Activated CD4-positive, alpha-beta T cell treated with anti-CD3 and anti-CD28 coated beads, Interleukin-2, amount 50 U/mL, for 16 hours (primary cell): Measurements from ENCODE around the gene LRRC14B.
"Not testable (repeated sequence)": the region's sequence is repeated elsewhere in the genome, so short reads cannot be mapped to it uniquely, and the experiment has no call there.

Experiments used
- DNase-seq: peaks from one replicate; pipeline ENCODE4 v3.0.0-alpha.2; 2020

LRRC14B gene

DNA sequence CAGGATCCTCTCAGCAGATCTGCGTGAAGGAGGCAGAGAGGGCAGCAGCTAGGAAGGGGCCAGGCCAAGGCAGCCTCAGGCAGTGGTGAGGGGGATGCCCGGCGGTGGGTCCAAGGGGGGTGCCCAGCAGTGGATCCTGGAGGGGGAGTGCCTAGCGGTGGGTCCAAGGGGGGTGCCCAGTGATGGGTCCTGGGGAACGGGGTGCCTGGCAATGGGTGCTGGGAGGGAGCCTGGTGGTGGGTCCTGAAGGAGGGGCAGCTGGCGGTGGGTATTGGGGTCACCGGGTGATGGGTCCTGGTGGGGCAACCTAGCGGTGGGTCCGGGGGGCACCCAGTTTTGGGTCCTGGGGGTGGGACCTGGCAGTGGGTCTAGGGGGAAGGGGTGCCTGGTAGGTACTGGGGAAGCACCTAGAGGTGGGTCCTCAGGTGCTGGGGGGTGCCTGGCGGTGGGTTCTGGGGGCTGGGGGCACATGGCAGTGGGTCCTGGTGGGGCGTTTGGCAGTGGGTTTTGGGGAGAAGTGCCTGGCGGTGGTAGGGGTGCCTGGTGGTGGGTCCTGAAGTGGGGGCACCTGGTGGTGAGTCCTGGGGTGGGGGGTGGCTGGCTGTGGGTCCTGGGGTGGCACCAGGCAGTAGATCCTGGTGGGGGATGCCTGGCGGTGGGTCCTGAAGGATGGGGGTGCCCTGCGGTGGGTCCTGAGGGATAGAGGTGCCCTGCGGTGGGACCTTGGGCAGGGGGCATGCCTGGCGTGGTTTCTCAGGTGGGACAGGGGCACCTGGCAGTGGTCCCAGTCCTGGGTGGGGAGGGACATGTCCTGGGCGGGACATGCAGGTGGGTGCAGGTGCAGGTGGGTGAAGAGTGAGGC lies 1.9 kb downstream of the LRRC14B start:
- DNase-seq, result no peak

DNA sequence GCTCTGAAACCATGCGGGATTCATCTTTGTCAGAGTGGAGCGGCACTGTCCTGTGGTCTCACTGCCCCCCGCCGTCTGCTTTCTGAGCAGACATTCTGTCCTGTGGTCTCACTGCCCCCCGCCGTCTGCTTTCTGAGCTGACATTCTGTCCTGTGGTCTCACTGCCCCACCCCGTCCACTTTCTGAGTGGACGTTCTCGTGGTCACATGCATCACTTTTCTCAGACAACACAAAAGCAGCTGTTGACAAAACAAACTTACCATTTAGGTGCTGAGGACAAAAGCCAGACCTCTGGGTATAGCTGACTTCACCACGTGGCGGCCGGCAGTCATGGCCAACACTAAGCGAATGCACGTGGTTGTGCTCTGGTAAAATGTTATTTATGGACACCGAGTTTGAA lies 2.8 kb downstream of the LRRC14B start:
- no peak for DNase-seq

DNA sequence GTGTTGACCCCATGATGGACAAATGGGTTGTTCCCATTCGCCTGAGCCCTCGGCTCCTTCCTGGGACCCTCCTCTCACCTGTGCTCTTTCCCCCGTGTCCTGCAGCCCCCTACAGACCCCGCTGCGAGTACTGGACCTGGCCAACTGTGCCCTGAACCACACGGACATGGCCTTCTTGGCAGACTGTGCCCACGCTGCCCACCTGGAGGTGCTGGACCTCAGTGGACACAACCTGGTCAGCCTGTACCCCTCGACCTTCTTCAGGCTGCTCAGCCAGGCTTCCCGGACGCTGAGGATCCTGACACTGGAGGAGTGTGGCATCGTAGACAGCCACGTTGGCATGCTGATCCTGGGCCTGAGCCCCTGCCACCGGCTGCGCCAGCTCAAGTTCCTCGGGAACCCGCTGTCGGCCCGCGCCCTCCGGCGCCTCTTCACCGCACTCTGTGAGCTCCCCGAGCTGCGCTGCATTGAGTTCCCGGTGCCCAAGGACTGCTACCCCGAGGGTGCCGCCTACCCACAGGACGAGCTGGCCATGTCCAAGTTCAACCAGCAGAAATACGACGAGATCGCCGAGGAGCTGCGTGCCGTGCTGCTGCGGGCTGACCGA lies 3.4 kb downstream of the LRRC14B start:
- no peak for DNase-seq

DNA sequence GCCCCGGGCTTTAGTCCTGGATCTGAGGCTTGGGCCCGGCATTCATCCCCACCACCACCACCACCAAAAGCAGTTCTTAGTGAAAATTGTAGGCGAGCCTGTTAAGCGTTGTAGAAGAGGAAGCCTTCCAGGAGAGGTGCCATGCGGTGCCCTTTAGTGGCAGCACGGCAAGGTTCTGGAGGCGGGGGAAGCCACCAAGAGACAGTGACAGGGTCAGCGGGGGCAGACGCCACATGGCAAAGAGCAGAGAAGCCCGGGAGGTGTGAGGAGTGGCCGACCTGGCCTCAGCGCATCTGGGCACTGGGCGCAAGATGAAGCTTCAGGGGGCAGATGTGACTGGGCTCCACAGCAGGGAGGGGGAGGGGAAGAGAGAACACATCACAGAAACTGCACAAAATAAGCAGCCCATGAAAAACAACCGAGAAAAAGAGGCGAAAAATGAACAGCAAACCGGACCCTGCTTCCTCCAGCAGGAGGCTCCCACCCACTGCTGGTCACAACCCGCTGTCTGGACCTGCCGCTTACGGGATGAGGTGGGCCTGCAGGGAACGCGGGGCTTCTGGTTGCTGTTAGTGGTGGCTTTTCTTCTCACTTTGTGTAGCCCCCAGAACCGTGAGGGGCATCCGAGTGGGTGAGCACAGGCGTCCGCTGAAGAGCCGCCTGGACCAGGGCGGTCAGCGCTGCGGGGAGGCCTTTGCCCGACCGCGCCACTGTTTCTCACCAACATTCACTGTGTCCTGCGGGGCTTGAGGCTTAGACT lies 4.3 kb downstream of the LRRC14B start:
- no peak for DNase-seq

DNA sequence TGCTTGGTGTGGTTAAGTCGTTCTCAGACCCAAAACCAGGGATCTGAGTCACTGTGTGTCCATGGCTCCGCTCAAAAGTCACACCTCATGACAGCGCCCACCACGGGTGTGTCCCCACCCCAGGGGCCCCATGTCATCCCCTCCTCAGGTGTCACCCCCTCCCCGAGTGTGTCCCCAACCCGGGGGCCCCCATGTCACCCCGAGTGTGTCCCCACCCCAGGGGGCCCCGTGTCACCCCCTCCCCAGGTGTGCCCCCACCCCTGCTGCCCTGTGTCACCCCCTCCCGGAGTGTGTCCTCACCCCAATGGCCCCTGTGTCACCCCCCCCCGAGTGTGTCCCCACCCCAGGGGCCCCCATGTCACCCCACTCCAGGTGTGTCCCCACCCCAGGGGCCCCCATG lies 5.1 kb downstream of the LRRC14B start:
- DNase-seq, result no peak

DNA sequence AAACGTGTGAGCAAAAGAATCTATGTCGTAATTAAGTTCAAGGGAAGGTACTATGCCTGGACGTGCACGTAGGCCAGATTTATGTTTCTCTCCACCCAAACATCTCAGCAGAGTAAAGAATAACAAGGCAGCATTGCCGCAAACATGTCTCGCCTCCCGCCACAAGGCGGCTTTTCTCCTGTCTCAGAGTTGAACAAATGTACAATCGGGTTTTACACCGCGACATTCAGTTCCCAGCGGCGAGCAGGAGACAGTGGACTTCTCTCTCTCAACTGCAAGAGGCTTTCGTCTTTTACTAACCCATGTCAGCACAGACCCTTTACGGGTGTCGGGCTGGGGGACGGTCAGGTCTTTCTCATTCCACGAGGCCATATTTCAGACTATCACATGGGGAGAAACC lies 5.7 kb downstream of the LRRC14B start:
- DNase-seq, result not testable (repeated sequence)

DNA sequence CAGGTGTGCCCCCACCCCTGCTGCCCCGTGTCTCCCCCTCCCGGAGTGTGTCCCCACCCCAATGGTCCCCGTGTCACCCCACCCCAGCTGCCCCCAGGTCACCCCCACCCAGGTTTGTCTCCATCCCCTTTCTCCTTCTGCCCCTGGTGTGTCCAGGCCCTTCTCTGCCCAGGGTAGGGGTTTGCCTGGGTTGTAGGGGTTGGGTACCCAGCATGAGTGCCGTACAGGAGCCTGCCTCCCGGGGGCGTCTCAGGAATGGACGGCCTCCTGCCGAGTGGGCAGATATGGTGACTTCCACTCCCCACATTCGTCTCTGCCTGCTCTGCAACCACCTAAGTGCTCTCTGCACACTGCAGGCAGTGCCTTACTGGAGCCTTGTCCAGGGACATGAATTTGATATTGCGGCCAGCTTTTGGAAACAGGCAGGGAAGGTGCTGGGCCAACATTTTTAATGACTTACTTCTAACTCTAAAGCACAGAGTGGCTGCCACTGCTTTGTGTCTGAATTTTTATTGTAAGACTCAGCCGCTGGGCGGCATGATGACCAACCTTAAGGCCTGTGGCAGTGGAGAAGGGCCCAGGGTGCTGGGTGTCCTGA lies 6.7 kb downstream of the LRRC14B start:
- no peak for DNase-seq

DNA sequence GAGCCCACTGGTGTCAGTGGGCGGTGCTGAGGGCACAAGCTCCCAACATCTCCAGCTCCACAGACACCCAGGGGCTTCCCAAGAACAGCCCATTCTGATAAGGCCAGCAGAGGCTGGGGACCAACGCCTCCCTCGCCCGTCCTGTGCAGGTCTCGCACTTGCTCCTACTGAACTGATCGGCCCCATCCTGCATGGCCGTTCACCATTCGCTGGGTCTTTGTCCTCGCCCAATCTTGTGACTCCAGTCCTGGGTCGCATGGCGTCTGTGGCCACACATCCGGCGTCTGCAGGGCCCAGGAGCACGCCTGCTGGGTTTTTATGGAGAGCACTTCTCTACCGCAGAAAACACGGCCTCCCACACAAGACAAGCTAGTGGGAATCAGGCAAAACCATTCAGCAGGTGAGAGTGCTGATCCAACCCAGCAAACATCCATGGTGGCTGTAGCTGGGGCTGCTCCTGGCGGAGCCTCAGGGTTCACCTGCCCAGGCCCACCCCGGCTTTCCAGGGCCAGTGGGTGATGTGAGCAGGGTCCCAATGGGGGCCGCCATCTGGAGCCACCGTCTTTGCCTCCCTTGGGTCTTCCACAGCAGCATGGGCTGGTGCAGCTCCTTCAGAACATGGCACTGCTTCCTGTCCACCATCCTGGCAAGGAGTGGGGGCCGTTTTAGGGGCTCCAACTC lies 7.4 kb downstream of the LRRC14B start:
- DNase-seq, result no peak

DNA sequence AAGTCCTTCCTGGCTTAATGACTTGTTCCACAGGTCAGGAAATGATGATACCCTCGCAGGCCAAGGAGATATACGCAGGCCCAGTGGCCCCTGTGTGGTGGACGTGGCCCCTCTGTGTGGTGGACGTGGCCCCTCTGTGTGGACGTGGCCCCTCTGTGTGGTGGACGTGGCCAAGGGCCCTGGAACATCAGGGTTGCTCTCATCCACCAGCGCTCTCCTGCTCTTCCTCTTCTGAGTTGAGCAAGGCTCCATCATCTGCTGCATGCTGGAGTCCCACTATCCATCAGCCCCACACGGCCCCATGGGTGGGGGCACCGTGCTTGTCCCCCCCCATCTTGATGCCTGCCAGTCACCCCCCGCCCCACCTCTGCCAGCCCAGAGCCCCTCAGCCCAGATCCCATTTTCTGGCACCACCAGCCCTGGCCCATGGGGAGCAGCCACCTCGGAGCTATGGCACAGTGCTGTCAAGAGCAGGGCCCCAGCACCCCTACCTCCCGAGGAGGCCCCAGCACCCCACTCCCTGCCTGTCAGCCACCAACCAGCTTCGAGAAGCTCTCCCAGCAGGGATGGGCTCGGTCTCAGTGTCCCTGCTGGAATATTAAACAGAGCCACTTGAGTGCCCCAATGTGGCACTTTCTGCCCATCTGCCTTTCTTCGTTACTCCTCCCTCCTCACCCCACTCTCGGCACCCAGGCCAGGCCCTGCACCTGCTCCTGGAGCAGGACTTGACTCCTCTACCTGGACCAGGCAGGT lies 8.1 kb downstream of the LRRC14B start:
- no peak for DNase-seq

DNA sequence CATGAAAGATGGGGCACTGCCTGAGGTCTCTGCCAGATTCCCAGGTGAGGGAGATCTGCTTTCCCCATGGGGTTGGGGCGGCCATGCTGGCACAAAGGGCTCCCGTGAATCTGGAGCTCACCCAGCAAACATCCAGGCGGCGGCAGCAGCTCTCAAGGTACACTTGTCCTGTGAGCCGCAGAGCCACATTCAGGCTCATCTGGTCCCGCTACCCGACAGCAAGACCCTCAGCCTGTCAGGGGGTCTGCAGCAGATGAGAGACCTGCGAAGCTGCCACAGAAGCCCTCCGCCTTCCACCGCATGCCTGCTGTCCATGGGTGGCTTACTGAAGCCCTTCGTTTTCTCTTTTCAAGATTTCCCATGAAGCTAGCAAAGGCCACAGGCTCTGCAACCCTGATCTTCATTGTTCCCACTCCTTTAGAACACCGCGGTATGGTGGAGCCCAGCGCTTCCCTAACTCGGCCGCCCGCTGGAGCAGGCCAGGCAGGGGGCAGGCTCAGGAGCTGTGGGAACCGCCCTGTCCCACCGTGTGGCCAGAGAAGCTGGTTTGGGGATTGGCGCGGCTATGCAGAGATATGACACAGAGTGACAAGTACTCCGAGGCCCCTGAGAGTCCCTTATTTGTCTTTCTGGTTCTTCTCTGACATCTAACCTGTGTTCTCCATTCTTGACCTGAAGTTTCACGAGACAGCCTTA lies 8.8 kb downstream of the LRRC14B start:
- no peak for DNase-seq

DNA sequence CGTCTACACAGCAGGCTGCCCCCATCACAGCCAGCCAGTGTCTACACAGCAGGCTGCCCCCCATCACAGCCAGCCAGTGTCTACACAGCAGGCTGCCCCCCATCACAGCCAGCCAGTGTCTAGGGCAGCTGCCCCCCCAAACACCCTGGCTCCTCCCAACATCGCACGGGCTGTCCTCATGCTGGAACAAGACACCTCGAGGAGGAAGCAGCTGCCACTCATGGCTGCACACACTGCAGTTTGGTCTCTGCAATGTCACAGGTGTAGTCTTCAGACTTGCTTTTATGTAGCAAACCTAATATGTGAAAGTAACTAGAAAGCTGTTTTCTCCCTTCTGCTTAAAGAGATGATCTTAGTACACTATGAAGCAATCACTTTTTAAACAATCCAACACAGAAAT lies 9.7 kb downstream of the LRRC14B start:
- DNase-seq, result no peak

DNA sequence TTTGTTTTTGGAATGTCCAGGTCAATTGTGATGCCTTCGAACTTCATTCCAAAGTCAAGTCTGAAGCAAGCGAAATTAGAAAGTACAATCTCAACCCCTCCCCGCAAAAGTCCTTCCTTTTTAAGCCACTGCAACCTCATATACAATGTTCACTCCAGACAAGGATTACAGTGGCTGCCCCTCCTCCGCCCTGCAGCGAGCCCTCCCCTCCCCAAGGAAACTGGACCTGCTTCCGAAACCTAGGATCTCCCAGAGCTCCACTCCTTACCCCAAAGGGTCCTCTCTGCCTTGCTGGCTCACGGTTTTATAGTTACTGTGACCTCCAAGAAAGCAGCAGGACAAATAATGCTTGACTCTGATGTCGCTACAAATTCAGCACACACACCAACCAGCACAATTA lies 10.4 kb downstream of the LRRC14B start:
- no peak for DNase-seq

DNA sequence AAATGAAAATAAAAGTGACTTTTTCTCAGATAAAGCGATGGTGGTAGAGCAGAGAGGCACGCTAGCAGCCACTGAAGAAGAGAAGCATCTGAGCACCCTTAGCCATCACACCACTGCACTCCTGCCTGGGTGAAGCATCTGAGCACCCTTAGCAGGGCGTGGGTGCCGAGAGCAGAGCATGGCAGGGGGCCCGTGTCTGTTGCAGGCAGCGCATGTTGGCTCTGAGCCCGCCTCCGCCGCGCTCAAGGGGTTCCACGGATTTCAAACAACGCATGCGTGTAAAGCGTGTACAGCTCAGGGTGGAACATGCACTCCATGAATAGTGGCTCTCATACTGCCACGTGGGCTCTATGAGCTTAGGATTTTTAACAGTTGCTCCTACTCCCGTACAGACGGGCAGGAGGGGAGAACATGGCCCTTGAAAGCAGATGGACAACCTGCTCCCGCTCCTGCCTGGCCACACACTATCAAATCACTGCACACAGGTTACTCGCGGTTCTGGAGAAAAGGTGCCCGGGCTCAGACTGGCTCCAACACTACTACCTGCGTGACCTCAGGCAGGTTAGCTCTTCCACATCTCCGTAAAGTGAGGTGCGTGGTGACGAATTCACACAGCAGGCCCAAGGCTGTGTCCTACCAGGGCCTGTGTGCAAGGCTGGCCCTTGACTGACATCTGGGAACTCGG lies 12.1 kb downstream of the LRRC14B start:
- DNase-seq, result no peak

DNA sequence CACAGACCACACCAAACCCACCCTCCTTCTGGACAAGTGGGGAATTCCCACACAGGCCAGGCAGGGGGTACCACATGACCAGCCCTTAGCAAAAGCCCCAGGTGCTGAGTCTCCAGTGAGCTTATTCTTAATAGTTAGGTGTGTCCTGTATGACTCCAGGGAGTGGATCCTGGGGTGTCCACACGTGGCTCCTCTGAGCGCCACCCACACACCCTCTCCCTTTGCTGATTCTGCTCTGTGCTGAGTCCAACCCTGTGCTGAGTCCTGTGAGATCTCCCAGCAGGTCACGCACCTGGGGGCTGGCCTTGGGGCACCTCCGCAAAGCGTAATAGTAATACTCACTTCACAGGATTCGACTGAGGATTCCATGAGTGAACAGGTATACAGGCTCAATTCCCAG lies 12.7 kb downstream of the LRRC14B start:
- no peak for DNase-seq

DNA sequence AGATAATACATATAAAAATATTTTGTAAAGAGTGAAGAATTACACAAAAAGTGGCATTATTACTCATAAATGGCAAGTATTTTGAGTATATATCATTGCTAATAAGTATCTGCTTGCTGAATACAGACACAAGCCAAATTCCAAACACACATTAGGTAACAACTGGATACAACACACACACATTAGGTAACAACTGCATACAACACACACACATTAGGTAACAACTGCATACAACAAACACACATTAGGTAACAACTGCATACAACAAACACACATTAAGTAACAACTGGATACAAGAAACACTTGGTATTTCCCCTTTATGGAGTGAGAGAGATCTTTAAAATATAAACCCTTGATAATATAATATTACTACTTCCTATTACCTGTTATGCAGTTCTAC lies 13.2 kb downstream of the LRRC14B start:
- DNase-seq, result no peak

DNA sequence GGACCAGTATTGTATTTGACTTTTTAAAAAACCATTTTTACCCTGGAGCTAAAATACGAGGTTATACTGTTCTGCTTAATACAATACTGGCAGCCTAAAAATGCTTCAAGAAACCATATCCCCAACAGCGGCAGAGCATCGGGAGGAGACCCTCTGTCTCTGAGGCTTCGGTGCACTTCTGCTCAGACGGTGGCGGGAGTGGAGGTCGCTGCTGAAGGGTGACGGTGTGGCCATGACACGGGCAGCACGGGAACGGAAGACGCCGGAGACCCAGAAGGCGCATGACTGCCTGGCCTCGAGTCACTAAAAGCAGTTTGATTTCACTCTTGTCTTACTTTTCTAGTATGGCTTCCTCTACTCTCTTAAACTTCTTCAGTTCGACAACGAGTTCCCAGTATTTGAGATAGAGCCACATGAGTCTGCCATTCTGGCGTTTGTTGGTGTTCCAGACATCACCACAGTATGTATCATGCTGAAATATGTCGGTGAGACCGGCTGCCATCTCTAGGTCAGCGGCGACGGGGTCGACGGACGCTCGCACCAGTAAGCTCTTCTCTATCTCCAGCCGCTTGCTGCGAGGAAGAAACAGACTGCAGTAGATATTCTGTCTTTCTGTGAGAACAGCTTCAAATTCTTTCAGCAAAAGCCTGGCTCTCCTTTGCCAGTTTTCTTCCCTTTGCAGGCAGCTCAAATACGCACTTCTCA lies 13.8 kb downstream of the LRRC14B start:
- no peak for DNase-seq

DNA sequence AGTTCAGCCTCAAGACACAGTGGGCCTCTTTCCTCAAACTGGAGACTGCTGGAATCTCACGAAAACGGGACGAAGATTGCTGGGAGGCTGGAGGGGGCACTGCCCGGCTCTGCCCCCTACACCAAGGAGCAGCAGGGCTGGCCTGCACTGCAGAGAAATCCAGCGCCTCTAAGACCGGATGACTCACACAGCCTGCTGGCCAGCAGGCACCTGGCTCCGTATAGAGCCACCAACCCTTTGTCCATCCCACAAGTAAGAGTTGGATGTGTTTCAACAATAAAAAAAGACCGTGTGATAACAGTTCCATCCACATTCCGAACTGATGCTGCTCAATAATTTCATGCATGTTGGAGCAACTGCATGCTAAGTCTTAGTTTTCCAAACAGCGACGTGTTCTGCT lies 15.1 kb downstream of the LRRC14B start:
- DNase-seq, result no peak

DNA sequence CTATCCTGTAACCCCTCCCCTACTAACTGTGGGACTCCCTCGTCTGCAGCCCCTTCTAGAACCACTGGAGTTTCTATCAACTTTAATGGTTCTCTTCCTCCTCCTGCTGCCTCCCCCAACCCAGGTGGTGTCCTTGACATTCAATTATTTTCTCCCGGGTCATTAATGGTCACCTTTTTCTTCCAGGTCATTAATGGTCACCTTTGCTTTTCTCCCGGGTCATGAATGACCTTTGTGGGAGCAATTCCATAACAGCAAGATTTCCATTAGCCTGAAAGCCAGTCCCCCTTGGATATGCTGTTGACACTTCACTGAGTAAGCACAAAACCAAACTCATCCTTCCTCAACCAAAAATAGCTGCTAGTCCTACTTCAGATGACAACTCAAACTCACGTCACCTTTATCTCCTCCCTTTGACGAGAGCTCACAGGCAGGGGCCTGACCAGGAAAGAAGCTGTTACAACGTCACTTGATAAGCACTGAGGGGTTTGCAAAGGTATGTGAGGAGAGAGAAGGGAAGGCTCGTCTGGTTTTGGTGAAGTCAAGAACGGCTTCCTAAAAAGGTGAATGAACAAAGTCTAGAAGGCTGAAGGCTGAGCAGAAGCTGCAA lies 15.7 kb downstream of the LRRC14B start:
- no peak for DNase-seq

DNA sequence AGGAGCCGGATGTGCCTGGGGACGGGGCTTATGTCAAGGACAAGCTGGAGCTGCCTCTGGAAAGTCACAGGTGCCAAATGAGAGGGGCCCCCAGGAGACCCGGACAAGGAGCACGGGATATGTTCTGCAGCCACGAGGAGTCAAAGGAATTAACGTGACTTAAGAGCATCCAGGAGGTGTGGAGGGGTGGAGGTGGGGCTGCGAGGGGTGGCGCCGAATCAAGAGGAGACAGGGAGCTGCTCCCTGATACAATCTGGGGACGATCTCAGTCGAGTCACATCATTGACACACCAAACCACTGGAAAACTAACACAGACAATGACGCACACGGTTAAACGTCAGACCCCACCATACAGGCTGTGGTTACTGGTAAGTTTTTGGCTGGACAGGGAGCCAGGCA lies 16.3 kb downstream of the LRRC14B start:
- DNase-seq, result no peak
